Peyer's patch (tissue), 4 donors: ENCODE measurements around the gene S100A2. TPM values are rescaled to one million over a fixed set of nuclear protein-coding genes. Genes with fewer than 3 reads are reported as not detected.

ENCODE experiments used
- DNase-seq, 3 donors: peaks; one replicate each; pipeline ENCODE4 v3.0.0-alpha.2; 2017 to 2019
- H3K27ac ChIP-seq, 4 donors: fragments of 200-600 bp; sonication (generic); one replicate each; pipeline ENCODE4 v1.5.1; 2016 to 2019
- H3K27me3 ChIP-seq, 2 donors: fragments of 200-600 bp; sonication (generic); one replicate each; pipeline ENCODE4 v1.5.1; 2019
- H3K36me3 ChIP-seq, 3 donors: fragments of 200-600 bp; sonication (generic); one replicate each; pipeline ENCODE4 v1.5.1; 2016 to 2019
- H3K4me1 ChIP-seq, 4 donors: fragments of 200-600 bp; sonication (generic); one replicate each; pipeline ENCODE4 v1.5.1; 2016 to 2019
- H3K4me3 ChIP-seq, 4 donors: fragments of 200-600 bp; sonication (generic); 1 replicate in 3 of 4; 2 replicates in 1 of 4; pipeline ENCODE4 v1.5.1; 2016 to 2019; ENCODE audit warnings: mild to moderate bottlenecking in 1 of 4
- H3K9me3 ChIP-seq, 4 donors: fragments of 200-600 bp; sonication (generic); one replicate each; pipeline ENCODE4 v1.5.1; 2016 to 2019; ENCODE audit warnings: mild to moderate bottlenecking in 1 of 4
- POLR2A ChIP-seq, 2 donors: fragments of 450-650 bp; IDR thresholded peaks; one replicate each; pipeline ENCODE4 v1.5.1; 2017; ENCODE audit warnings: antibody characterized with exemption in 2 of 2, mild to moderate bottlenecking in 2 of 2, moderate library complexity in 2 of 2
- total RNA-seq, 4 donors: library from RNA; depleted of rRNA; stranded (reverse); fragments of >200 nt; gene quantifications; one replicate each; pipeline ENCODE4 v1.1.0, GENCODE V29; 2016
- TF ChIP-seq, protein P1 (sequence below), 6 experiments: fragments of 450-650 bp in 4 of 6; fragments of 200-600 bp in 2 of 6; sonication (generic) in 1 of 6; IDR thresholded peaks; one replicate each; pipeline ENCODE4 v1.5.1; 2017 to 2019; ENCODE audit warnings: antibody characterized with exemption in 6 of 6, mild to moderate bottlenecking in 3 of 6, moderate library complexity in 1 of 6

Gene S100A2
- total RNA-seq, 4 donors from 2014 or later, result not detected

DNA sequence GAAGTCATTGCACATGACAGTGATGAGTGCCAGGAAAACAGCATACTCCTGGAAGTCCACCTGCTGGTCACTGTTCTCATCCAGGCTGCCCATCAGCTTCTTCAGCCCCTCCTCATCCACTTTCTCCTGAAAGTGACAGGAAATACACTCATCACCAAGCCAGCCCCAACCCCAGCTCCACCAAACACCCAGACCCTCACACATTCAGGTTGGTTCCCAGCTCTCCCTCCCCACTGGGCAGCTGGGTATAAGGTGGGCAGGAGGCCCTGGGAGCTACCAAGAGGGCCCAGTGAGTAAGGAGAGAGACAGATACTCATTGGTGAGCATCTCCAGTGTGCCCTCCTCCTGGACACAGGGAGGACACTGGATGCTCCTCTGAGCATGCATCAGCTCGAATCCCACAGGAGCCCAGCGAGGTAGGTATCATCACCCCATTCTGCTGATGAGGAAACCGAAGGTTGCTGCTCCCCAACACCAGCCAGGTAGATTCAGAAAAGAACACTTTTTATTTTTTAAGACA, 4.1 kb downstream of the S100A2 start:
- Histone ChIP-seq H3K27ac (no peak overlapping the region), H3K4me1 (peaks cover 10 to 14% (median 12%) of the 10 kb centered on the region in 4 donors), H3K9me3 (no peaks in the 10 kb centered on the region), H3K27me3 (no peaks in the 10 kb centered on the region), H3K4me3 (no peak overlapping the region), H3K36me3 (no peaks in the 10 kb centered on the region)
- no peak for TF ChIP-seq POLR2A (IDR thresholded peaks at IDR 0.05)
- TF ChIP-seq, protein P1, sequence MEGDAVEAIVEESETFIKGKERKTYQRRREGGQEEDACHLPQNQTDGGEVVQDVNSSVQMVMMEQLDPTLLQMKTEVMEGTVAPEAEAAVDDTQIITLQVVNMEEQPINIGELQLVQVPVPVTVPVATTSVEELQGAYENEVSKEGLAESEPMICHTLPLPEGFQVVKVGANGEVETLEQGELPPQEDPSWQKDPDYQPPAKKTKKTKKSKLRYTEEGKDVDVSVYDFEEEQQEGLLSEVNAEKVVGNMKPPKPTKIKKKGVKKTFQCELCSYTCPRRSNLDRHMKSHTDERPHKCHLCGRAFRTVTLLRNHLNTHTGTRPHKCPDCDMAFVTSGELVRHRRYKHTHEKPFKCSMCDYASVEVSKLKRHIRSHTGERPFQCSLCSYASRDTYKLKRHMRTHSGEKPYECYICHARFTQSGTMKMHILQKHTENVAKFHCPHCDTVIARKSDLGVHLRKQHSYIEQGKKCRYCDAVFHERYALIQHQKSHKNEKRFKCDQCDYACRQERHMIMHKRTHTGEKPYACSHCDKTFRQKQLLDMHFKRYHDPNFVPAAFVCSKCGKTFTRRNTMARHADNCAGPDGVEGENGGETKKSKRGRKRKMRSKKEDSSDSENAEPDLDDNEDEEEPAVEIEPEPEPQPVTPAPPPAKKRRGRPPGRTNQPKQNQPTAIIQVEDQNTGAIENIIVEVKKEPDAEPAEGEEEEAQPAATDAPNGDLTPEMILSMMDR (IDR thresholded peaks at IDR 0.05), result no peak
- DNase-seq, result peak in 1 of 3 donors; percentile 23

DNA sequence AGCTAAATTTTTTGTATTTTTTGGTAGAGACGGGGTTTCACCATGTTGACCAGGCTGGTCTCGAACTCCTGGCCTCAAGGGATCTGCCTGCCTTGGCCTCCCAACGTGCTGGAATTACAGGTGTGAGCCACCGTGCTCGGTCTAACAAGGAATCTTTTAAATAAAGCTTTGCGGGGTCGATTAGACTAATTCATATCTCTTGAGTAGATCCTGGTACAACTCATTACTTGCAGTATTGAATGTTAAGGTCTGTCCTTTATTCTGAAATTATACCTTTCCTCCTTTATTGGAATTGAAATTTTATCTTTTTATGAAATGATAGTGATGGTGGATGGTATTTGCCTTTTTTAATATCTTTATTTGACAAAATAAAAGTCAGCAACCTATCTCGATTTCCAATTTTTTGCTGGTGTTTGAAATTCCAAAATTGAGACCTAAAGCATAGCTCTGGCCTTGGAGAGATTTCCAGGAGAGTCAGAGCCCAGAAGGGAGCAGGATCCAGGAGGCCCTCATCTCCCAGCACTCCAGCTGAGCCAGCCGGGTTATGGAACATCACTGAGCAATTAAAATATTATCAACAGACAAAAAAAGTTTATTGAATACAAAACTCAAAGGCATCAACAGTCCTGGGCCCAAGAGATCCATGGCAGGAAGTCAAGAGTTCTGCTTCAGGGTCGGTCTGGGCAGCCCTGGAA, 4.7 kb downstream of the S100A2 start:
- Histone ChIP-seq H3K27ac (no peak overlapping the region), H3K27me3 (no peaks in the 10 kb centered on the region), H3K36me3 (no peaks in the 10 kb centered on the region), H3K4me3 (no peak overlapping the region), H3K9me3 (no peaks in the 10 kb centered on the region), H3K4me1 (peaks cover 5 to 8% (median 6%) of the 10 kb centered on the region in 4 donors)
- DNase-seq, result no peak
- TF ChIP-seq, protein P1 (IDR thresholded peaks at IDR 0.05), result no peak
- TF ChIP-seq POLR2A (IDR thresholded peaks at IDR 0.05), result no peak

DNA sequence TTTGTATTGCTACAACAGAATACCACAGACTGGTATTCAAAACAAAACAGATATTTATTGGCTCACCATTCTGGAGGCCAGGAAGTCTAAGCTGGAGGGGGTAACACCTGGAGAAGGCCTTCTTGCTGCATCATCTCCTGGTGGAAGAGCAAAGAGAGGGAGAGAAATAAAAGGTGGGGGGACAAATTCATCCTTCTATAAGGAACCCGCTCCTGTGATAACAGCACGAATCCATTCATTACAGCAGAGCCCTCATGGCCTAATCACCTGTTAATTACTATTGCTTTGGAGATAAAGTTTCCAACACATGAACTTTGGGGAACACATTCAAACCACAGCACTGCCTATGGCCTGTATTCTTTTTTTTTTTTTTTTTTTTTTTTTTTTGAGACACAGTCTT, 5.4 kb downstream of the S100A2 start:
- no peaks in the 10 kb centered on the region for H3K9me3 ChIP-seq
- no peaks in the 10 kb centered on the region for H3K36me3 ChIP-seq
- H3K4me3 ChIP-seq, result no peak overlapping the region
- H3K27me3 ChIP-seq, result no peaks in the 10 kb centered on the region
- no peak for TF ChIP-seq POLR2A (IDR thresholded peaks at IDR 0.05)
- TF ChIP-seq, protein P1 (IDR thresholded peaks at IDR 0.05), result no peak
- H3K27ac ChIP-seq, result no peak overlapping the region
- H3K4me1 ChIP-seq, result peaks cover 0 to under 1% (median 0%) of the 10 kb centered on the region in 4 donors
- DNase-seq, result no peak

DNA sequence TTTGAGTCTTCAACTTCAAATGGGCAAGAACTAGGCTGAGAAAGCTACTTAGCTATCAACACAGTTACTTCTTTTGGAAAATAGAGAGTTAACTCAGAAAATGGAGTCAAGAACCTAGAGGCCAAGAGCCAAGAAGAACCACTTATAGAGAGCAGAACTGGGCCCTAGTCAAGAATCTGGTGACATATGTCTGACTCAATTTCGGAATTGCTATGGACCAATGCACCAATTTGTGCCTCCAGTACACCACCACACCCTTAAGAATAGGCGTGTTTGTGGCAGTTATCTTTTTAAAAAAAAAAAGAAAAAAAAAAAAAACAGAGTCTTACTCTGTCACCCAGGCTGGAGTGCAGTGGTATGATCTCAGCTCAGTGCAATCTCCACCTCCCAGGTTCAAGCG, 7.8 kb downstream of the S100A2 start:
- Histone ChIP-seq H3K9me3 (no peaks in the 10 kb centered on the region), H3K4me1 (no peaks in the 10 kb centered on the region), H3K36me3 (no peaks in the 10 kb centered on the region), H3K27me3 (no peaks in the 10 kb centered on the region), H3K4me3 (no peak overlapping the region), H3K27ac (no peak overlapping the region)
- no peak for DNase-seq
- TF ChIP-seq, protein P1 (IDR thresholded peaks at IDR 0.05), result no peak
- TF ChIP-seq POLR2A (IDR thresholded peaks at IDR 0.05), result no peak

DNA sequence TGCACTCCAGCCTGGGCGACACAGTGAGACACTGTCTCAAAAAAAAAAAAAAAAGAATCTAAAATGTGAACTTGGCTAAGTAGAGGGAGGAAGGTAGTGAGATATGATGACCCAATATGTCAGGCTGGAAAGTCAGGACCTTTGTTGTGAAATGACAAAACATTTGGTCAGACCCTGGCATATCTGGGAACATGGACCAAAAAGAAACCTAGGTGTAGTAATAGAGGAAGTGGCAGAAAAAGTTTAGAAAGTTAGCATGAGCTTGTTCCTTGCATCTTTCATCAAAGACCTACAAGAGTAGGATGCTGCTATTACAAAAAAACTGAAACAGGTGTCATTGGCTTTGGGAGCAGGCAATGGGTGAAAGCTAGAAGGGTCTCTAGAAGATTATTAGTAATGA, 9.3 kb downstream of the S100A2 start:
- no peak for DNase-seq
- Histone ChIP-seq H3K4me1 (no peaks in the 10 kb centered on the region), H3K27ac (no peak overlapping the region), H3K9me3 (no peaks in the 10 kb centered on the region), H3K36me3 (no peaks in the 10 kb centered on the region), H3K4me3 (no peak overlapping the region), H3K27me3 (no peaks in the 10 kb centered on the region)
- TF ChIP-seq, protein P1 (IDR thresholded peaks at IDR 0.05), result no peak
- TF ChIP-seq POLR2A (IDR thresholded peaks at IDR 0.05), result no peak
